HG03159 (cell line): ENCODE results near the gene TM9SF4.
"Not testable (repeated sequence)": the region's sequence is repeated elsewhere in the genome, so short reads cannot be mapped to it uniquely, and the experiment has no call there.

ENCODE experiments used
- ATAC-seq: cut with Tn5 transposase; IDR thresholded peaks from one replicate; pipeline ENCODE4 v1.9.1; 2021; ENCODE audit warnings: mild to moderate bottlenecking, moderate library complexity; ENCODE audit not compliant: unreplicated experiment

TM9SF4 gene

GRCh38 chr20:32153771-32154170 is 44.3 kb downstream of the TM9SF4 start:
- no peak for ATAC-seq

DNA sequence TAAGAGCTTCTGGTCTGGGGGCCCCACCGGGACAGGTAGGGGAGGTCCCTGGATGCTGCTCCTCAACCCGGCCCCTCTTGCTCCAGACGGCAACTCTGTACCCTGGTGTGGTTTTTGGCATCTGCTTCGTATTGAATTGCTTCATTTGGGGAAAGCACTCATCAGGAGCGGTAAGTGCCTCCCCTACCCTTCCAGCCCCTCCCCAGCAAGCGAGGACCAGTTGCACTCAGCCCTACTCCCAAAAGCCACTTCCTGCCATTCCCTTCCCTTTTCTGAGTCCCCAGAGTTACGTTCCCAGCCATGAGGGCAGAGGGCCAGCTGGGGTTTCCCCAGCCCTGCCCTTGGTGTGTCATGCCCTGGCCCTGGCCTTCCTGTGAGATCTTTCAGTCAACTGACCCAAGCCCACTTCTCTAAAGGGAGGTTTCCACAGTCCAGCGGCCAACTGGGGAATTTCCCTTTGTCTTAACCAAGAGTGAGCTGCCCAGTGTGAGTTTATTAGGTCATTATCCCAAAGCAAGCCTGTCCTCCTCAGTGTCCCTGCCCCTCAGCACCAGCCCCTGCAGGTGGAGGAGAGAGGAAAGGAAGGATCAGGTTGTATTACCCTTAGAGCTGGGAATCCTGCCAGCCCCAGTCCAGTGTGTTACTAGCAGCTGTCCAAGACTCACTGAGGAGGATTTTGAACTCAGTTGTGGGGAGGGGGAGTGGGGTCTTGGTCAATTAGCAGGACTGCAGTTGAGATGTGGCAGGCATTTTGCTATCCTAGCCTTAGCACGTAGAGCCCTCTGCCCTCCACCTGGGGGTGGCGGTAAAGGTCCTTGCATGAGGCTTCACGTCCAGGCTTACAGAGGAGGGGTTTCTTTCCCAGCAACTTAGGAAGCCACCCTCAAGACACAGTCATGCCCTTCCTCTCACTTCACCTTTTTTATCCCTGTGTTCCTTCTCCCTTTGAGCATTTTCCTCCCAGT is 45.8 kb downstream of the TM9SF4 start:
- ATAC-seq, result no peak

DNA sequence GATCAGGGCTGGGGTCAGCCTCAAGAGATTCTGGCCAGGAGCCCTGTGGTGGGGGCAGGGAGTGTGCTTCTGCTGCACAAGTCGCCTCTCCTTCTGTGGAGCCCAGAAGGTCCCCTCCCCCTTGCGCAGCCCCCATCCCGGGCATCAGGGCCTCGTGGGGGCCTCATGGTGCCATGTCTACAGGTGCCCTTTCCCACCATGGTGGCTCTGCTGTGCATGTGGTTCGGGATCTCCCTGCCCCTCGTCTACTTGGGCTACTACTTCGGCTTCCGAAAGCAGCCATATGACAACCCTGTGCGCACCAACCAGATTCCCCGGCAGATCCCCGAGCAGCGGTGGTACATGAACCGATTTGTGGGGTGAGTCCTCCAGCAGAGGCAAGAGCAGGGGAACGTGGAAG is 48.1 kb downstream of the TM9SF4 start:
- no peak for ATAC-seq

DNA sequence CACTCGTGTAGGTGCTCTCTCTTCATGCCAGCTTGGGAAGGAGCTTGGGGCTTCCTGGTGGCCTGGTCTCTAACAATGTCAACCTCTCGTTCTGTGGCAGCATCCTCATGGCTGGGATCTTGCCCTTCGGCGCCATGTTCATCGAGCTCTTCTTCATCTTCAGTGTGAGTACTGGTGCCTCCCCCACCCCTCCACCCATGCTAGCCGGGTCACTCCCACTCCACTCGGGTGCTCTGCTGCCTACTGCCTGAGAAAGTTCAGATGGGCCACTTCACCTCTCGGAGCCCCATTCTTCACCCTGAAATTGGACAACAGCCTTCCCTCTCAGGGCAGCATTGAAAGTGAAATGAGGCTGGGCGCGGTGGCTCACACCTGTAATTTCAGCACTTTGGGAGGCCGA is 48.8 kb downstream of the TM9SF4 start:
- ATAC-seq, result no peak

- ATAC-seq, result no peak
Observed at GRCh38 chr20:32158943-32159660, 49.6 kb downstream of the TM9SF4 start.

DNA sequence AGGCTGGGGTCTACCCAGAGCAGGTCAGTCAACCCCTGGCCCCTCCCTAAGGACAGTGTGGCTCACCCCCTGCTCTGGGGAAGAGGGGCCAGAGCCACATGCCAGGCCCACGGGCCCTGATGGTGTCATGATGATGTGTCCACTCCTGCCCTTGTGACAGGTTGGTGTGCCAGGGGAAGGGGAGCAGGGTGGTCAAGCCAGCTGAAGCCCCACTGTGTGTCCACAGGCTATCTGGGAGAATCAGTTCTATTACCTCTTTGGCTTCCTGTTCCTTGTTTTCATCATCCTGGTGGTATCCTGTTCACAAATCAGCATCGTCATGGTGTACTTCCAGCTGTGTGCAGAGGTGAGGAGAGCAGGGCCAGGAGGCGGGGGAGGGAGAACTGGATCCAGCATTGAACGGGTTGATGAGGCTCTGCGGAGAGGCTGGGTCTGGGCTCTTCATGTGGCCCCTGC is 50.3 kb downstream of the TM9SF4 start:
- no peak for ATAC-seq

GRCh38 chr20:32160341-32160740 is 50.8 kb downstream of the TM9SF4 start:
- no peak for ATAC-seq

DNA sequence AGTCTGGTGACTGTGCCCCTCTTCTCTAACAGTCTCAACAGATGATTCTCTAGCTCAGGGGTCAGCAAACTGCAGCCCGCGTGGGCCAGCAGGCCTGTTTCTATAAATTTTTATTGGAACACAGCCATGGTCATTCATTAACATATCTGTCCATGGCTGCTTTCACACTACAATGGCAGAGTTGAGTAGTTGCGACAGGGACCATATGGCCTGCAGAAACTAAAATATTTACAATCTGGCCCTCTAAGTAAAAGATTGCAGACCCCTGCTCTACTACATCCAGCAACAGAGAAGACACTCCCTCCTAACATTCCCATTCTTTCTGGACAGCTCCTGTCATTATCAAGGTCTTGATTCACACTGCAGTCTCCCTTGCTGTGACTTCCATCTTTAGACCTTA is 52.8 kb downstream of the TM9SF4 start:
- no peak for ATAC-seq

GRCh38 chr20:32163951-32164350 is 54.4 kb downstream of the TM9SF4 start:
- ATAC-seq, result no peak

GRCh38 chr20:32164984-32165735 is 55.6 kb downstream of the TM9SF4 start:
- ATAC-seq, result no peak

GRCh38 chr20:32165836-32166545 is 56.5 kb downstream of the TM9SF4 start:
- ATAC-seq, result no peak

DNA sequence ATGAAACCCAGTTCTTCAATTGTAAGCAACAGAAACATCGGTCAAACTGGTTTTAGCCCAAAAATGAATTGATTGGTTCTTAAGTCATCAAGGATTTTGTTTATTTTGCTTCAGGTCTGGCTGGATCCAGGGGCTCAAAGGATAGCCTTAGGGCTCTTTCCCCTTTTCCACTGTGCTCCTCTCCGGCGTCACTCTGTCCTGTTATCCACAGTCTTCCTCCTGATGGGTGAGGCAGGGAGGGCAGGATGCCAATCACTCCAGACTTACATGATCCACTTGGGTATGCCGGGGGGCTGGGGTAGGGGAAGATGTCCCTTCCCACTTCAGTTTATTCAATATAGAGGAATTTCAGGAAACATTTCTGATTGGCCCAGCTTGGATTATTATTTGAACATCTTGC is 58.0 kb downstream of the TM9SF4 start:
- ATAC-seq, result no peak

GRCh38 chr20:32168184-32168910 is 58.8 kb downstream of the TM9SF4 start:
- no peak for ATAC-seq

- ATAC-seq, result not testable (repeated sequence)
Observed at GRCh38 chr20:32177696-32178095, 68.2 kb downstream of the TM9SF4 start.

DNA sequence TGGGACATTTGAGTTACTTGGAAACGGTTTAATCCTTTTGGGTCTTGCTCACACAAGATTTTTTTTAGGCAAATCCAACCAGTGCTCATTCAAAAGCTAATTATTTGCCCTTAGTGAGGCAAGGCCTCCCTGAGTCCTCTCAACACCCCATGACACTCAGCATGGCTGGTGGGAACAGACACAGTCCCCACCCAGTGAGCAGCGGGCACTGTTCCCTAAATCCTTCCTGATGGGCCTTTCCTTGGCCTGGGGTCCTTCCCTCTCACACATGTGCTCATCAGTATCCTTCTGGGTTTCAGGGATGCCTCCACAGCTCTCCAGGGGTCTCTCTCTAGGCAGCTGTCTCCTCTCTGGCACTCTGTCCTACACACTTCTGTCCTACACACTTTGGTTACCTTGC is 70.0 kb downstream of the TM9SF4 start:
- ATAC-seq, result no peak

DNA sequence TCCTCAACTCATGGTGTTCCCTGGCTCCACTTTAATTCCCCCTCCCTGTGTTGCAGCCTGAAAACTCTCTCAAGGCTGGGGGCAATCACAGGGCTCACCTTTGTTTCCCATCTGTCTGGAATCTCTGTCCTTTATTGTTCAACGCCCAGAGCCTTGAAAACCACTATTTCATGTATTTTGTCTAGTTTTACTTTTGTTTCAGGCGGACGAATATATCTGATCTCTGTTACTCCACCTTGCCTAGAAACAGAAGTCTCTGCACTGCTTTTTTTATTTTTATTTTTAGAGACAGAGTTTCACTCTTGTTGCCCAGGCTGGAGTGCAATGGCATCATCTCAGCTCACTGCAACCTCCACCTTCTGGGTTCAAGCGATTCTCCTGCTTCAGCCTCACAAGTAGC is 70.4 kb downstream of the TM9SF4 start:
- ATAC-seq, result no peak

- no peak for ATAC-seq
Observed at GRCh38 chr20:32181606-32182005, 72.1 kb downstream of the TM9SF4 start.

- ATAC-seq, result no peak
Observed at GRCh38 chr20:32183947-32184635, 74.6 kb downstream of the TM9SF4 start.

DNA sequence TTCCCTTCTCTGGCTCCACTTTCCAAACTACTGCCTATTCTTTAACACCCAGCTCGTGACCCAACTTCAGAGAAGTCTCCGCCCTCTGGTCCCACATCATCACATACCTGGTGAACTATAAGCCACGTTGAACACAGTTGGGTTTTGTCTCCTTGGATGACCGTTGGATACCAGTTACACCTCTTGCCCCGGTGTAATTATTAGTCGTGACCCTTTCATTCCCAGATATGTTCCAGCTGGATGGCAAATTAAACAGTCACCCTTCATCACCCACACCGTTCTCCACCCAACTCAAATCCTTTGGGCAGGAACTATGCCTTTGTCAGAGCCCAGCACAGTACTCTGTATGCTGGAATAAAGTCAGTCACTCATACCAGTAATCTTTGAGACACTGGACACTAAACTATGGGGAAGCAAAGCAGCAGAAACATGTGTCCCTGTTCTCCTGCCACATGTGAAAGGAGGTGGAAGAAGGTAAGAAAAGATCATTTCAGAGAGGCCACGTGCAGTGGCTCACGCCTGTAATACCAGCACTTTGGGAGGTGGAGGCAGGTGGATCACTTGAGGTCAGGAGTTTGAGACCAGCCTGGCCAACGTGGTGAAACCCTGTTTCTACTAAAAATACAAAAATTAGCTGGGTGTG is 75.6 kb downstream of the TM9SF4 start:
- no peak for ATAC-seq
